Measurements from ENCODE around the gene FAM200A.

DNA sequence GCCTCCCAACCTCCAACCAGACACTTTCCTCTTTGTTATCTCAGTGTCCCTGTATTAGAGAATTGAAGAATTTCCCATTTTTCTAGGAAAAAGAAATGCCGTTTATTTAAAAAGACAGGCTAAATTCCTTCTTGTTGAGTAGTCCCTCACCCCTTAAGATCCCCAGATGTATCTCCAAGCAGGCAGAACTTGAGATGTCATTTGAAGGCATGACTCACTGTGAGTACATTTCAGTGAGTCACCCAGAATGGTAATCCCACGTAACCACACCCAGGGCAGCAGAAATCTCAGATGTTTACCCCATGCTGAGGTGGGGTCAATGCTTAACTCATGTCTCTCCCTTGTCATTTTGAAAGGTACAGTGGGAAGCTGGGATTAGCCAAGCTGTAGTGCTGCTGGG, 10.9 kb upstream of the FAM200A start:
- TF ChIP-seq, protein P1, sequence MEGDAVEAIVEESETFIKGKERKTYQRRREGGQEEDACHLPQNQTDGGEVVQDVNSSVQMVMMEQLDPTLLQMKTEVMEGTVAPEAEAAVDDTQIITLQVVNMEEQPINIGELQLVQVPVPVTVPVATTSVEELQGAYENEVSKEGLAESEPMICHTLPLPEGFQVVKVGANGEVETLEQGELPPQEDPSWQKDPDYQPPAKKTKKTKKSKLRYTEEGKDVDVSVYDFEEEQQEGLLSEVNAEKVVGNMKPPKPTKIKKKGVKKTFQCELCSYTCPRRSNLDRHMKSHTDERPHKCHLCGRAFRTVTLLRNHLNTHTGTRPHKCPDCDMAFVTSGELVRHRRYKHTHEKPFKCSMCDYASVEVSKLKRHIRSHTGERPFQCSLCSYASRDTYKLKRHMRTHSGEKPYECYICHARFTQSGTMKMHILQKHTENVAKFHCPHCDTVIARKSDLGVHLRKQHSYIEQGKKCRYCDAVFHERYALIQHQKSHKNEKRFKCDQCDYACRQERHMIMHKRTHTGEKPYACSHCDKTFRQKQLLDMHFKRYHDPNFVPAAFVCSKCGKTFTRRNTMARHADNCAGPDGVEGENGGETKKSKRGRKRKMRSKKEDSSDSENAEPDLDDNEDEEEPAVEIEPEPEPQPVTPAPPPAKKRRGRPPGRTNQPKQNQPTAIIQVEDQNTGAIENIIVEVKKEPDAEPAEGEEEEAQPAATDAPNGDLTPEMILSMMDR (conservative IDR thresholded peaks at IDR 0.05; ENCODE audit: low read length) = no peak
- TF ChIP-seq EZH2phosphoT487 (IDR thresholded peaks at IDR 0.05; ENCODE audit: borderline replicate concordance) = no peak
